Measurements from ENCODE around the gene PKDCC. TPM values are rescaled to one million over a fixed set of nuclear protein-coding genes. Genes with fewer than 3 reads are reported as not detected.

Gene PKDCC
- total RNA-seq, 2 experiments from 2014 or later, result not detected

DNA sequence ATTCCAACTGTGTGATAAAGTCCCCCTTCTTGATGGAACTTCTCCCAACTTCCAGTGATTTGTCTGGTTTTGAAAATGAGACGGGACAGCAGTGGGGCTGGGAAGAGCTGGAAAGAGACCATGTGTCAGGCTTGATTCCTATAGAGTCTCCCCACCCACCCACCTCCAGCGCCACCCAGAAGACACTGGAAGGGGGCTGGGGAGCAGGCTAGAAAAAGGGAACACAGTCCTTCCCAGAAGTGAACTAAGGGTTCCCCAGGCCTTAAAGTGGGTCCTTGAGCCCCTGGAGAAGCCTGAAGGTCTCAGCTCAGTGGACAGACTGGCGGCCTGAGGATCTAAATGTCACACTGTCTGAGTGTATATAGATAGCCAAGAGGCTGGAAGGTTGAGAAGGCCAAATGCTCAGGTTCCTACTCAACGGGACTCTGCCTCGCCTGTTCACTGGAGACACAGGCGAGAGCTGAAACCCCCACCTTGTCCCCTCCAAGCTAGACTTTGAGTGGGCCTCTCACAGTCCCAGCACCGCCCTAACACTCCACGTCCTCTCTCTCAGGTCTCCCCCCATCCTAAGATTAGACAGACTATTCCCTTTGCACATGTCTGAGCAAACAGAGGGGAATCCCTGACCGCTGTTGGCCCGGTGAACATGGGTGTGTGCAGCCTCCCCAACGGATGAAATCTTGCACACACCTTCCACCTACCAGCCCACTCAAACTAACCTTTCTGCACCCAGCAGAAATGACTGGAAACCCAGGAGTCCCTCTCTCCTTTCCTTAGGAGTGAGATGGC, 1.6 kb downstream of the PKDCC start:
- no peak for DNase-seq

DNA sequence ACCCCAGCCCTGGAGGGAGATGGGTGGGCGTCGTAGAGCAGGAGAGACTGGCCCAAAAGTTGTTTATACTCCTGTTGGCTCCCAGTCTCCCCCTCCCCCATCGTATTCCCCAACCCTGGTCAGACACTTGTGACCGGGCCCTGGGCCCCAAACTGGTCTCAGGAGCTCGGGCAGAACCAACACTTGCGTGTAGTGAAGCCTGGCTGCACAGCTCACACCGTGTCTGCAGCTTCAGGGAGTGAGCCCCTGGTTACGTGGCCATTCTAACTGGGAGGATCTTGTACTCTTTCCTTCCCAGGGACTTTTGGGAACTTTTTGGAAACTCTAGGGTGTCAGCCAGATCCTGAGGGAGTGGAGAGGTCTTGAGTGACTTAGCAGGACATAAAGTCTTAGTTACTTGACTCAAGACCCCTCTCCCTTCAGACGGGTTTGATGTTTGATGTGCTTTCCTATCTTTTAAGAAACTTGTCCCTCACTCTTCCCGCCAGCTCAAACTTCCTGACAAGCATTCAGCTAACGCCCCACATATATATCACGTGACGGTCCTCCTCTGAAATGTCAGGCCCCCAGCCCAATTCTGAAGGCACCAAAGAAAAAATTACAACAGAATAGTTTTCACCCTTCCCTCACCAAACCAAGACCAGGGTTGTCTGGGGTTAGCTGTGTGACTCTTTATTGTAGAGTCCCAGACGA, 2.3 kb downstream of the PKDCC start:
- Mint-ChIP-seq H3K27ac (no peak overlapping the region), H3K36me3 (no peaks in the 10 kb centered on the region), H3K4me3 (no peak overlapping the region), H3K9me3 (ENCODE audit: low read depth) (no peaks in the 10 kb centered on the region), H3K4me1 (peaks cover 2% of the 10 kb centered on the region), H3K27me3 (peaks cover 49% of the 10 kb centered on the region)
- DNase-seq (no peak), ATAC-seq (no peak)
- CTCF ChIA-PET, result no interaction called here

More for the DNA sequence above, 1.6 kb downstream of the PKDCC start:
- Mint-ChIP-seq H3K4me3 (no peak overlapping the region), H3K4me1 (peaks cover 2% of the 10 kb centered on the region), H3K27ac (no peak overlapping the region), H3K36me3 (no peaks in the 10 kb centered on the region), H3K27me3 (peaks cover 56% of the 10 kb centered on the region), H3K9me3 (ENCODE audit: low read depth) (no peaks in the 10 kb centered on the region)
- CTCF ChIA-PET, result no interaction called here
- no peak for ATAC-seq

DNA sequence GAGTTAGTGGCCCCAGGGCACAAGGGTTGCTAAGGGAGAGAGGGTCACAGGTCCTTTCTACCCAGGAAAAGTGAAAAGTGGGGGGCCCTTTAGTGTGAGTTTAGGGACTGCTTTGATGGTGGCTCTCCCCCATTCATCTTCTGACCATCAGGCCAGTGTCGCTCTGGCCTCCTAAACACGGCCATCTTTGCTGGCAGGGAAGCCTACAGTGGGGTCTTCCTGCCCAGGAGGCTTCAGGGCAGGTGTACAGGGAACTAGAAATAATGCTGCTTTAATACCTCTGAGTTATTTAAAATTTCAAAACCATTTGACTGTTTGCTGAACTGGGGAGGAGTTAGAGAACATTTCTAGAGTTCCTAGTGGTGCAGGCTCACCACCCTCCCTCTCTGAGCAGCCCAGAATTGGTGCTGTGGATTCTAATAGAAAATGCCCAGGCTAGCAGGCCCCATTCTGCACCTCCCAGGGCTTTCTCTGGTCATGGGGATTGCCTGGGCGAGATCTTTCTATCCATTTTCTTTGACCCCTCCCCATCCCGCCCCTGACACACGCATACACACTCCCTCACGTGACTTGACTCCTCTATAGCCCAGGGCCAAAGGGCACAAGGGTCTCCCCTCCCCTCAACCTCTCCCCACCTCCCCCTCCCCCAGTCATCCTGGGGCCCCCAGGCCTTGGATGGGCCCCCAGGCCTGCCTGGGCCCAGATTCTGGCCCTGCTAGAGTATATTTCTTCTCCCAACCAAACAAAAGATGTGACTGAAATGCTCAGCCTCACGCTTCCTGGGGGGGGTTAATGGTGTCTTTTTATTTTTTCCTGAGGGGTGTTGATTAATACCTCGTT, 3.1 kb downstream of the PKDCC start:
- Mint-ChIP-seq H3K4me3 (no peak overlapping the region), H3K27me3 (peaks cover 42% of the 10 kb centered on the region), H3K36me3 (no peaks in the 10 kb centered on the region), H3K9me3 (ENCODE audit: low read depth) (no peaks in the 10 kb centered on the region), H3K4me1 (peaks cover 2% of the 10 kb centered on the region), H3K27ac (no peak overlapping the region)
- DNase-seq (no peak), ATAC-seq (no peak)
- CTCF ChIA-PET, result no interaction called here

DNA sequence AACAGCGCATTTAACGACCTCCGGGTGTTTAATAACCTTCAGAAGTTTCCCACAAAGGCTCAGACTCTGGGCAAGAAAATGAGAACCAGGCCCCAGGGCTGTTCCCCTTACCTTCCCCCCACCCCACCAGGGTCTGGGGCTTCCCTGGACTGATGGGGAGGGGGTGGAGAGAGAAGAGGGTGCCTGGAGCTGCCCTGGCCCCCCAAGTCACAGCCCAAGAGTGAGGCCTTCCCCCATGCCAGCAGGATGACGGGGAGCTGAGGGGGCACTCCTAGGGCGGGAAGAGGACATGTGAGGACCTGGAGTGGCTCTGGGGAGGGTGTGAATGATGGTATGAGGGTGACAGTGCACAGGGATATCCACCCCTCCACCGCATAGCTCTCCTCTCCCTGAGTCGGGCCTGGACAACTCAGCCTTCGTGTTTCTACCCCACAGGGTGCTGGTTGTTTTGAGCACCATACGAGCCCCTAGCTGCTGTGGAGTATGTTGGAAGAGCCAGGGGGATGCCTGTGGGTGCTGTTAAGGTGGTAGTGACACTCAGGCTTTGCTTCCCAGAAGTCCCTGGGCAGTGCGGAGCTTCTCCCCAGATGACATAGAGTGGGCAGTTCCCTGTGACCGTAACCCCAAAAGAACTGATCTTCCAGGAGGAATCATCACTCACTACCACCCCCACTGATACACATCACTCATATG, 3.9 kb downstream of the PKDCC start:
- H3K27ac Mint-ChIP-seq, result no peak overlapping the region
- ATAC-seq (no peak), DNase-seq (no peak)
- H3K4me3 Mint-ChIP-seq, result no peak overlapping the region
- CTCF ChIA-PET, result no interaction called here
- peaks cover 2% of the 10 kb centered on the region for H3K4me1 Mint-ChIP-seq
- no peaks in the 10 kb centered on the region for H3K36me3 Mint-ChIP-seq
- peaks cover 40% of the 10 kb centered on the region for H3K27me3 Mint-ChIP-seq
- no peaks in the 10 kb centered on the region for H3K9me3 Mint-ChIP-seq (ENCODE audit: low read depth)

DNA sequence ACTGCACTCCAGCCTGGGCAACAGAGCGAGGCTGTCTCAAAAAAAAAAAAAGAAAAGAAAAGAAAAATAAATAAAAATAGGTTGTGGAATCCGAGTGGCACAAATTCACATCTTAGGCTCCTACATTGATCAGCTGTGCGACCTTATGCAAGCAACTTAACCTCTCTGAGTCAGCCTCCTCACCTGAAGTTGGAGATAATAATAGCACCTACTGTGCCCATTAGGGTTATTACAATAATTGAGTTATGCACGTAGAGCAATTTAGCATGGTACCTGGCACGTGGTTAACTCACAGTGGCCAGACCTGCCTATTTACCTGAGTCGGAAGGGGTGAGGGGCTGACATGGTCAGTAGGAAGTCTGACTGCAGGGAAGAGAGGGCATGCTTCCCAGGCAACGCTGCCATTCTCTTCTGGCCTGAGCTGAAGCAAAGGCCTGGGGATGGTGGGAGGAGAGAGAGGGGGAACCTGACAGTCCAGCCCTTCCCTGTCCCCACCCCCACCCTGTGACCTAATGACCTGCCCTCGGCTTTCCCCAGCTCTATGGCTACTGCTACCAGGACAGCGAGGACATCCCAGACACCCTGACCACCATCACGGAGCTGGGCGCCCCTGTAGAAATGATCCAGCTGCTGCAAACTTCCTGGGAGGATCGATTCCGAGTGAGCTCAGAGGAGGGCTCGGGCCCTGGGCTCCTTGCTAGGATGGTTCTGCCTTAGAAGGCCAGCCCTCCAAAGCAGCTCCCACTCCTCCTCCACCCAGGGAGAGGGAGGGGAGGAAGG, 5.1 kb downstream of the PKDCC start:
- CTCF ChIA-PET, result no interaction called here
- no peak overlapping the region for H3K27ac Mint-ChIP-seq
- ATAC-seq (no peak), DNase-seq (no peak)
- no peaks in the 10 kb centered on the region for H3K36me3 Mint-ChIP-seq
- H3K4me3 Mint-ChIP-seq, result no peak overlapping the region
- H3K9me3 Mint-ChIP-seq (ENCODE audit: low read depth), result no peaks in the 10 kb centered on the region
- H3K27me3 Mint-ChIP-seq, result peaks cover 38% of the 10 kb centered on the region
- no peaks in the 10 kb centered on the region for H3K4me1 Mint-ChIP-seq

DNA sequence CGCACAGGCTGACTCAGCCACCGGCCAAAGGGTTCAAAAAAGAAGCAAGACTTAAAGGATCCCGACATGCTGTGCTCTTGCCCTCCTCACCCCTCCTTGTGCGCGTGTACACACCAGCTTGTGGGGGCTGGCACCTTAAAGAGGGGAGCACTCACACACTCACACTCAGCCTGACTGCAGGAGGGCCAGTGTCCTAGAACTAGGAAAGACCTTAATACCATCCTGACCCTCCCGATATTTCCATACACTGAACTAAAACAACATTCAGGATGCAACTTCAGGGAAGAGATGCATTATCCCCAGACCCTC, 5.6 kb downstream of the PKDCC start:
- no peaks in the 10 kb centered on the region for H3K36me3 Mint-ChIP-seq
- no peaks in the 10 kb centered on the region for H3K9me3 Mint-ChIP-seq (ENCODE audit: low read depth)
- H3K27me3 Mint-ChIP-seq, result peaks cover 37% of the 10 kb centered on the region
- DNase-seq (no peak), ATAC-seq (no peak)
- CTCF ChIA-PET, result no interaction called here
- H3K4me1 Mint-ChIP-seq, result no peaks in the 10 kb centered on the region
- H3K4me3 Mint-ChIP-seq, result no peak overlapping the region
- H3K27ac Mint-ChIP-seq, result no peak overlapping the region

DNA sequence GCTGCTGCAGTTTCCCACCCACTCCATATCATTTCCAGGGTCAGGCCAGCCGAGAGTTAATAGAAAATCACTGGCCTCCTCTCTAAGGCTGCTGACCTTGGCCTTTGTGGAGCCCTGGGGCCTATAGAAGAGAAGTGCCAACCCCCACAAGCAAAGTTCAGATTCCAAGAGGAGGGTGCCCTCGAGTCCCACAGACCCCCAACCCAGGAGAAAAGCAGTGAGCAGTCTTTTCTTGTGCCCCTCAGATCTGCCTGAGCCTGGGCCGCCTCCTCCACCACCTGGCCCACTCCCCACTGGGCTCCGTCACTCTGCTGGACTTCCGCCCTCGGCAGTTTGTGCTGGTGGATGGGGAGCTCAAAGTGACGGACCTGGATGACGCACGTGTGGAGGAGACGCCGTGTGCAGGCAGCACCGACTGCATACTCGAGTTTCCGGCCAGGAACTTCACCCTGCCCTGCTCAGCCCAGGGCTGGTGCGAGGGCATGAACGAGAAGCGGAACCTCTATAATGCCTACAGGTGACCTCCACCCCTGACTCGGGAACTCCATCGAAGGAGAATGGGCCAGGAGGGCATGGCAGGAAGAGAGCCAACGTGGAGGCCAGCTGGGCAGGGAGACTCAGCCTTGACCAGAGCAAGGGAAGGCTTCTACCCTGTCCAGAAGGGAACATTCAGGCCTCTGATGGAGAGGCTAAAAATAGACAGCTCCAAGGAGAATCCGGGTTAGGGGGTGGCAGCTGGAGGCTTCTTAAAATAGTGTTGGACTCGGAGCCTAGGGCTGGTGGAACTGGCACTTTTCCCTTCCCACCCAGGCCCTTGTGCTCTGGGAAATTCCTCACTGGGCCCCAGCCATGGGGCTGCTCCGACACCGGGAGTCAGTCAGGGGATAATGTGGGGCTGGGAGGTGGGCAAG, 6.2 kb downstream of the PKDCC start:
- no peak for DNase-seq

DNA sequence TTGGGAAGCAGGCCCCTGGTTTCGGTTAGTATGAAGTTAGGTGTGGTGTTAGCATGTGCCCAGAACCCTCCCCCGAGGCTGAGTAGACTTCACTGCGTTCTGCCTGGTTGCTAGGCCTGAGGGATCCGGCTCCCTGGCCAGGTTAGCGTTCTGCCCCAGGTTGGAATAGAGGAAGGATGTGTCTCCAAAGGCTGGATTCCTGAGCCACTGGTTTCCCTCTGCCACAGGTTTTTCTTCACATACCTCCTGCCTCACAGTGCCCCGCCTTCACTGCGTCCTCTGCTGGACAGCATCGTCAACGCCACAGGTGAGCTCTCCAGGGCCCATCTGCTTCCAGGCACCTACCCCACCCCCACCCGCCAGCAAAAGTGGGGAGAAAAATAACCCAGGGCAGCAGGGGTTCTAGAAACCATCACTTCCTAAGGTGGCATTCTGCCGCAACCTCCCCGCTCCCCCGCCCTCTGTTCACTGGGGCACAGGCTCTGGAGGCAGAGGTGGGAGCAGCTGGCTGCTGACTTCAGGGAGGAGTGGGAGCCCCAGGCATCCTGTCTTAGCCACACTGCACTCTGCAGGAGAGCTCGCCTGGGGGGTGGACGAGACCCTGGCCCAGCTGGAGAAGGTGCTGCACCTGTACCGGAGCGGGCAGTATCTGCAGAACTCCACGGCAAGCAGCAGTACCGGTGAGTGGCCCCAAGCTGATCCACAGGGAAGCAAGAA, 7.1 kb downstream of the PKDCC start:
- ATAC-seq (no peak), DNase-seq (no peak)
- H3K9me3 Mint-ChIP-seq (ENCODE audit: low read depth), result no peaks in the 10 kb centered on the region
- H3K27me3 Mint-ChIP-seq, result peaks cover 23% of the 10 kb centered on the region
- CTCF ChIA-PET, result no interaction called here
- no peaks in the 10 kb centered on the region for H3K36me3 Mint-ChIP-seq
- no peak overlapping the region for H3K4me3 Mint-ChIP-seq
- H3K4me1 Mint-ChIP-seq, result no peaks in the 10 kb centered on the region
- no peak overlapping the region for H3K27ac Mint-ChIP-seq

More for the DNA sequence above, 6.2 kb downstream of the PKDCC start:
- Mint-ChIP-seq H3K27me3 (peaks cover 31% of the 10 kb centered on the region), H3K4me1 (no peaks in the 10 kb centered on the region), H3K27ac (no peak overlapping the region), H3K36me3 (no peaks in the 10 kb centered on the region), H3K4me3 (no peak overlapping the region), H3K9me3 (ENCODE audit: low read depth) (no peaks in the 10 kb centered on the region)
- CTCF ChIA-PET, result no interaction called here
- no peak for ATAC-seq

DNA sequence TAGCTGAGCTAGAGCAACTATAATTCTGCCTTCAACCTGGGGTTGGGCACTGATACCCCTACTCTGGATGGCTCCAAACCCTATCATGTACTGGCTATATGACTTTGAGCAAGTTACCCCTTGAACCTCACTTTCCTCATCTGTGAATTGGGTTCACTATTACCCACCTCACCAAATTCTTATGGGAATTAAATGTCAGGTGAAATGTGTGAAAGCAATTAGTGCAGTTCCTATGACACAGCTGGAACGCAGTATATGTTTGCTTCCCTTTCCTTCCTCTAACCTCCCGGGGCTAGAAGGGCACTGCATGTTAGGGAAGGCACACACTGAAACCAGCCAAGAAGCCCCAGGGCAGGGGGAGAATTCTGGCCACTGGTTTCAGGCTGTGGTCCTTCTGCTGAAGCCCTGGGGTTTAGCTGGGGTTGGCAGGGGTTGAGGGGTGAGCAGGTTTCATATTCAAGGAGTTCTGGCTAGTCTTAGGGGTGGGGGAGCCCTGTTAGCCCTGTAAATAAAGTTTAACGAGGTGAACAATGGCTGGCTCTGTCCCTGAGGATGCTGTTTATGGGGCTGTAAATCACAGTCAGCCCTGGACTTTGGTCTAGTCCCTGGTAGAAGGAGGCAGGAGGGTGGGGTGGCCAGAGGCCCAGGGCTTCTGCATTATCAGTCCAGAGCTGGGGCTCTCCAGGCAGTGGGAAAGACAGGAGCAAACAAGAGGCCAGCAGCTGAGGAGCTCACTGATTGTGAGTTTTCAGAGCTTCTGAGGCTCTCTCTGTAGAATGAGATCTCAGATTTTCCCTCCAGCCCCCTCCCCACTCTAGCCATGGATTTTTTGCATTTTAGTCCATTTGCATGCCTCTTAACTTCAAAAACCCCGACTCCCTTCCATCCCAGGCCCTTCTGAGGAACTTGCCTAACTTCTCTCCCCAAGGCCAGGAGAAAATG, 8.0 kb downstream of the PKDCC start:
- Mint-ChIP-seq H3K27ac (no peak overlapping the region), H3K9me3 (ENCODE audit: low read depth) (no peaks in the 10 kb centered on the region), H3K27me3 (peaks cover 17% of the 10 kb centered on the region), H3K36me3 (no peaks in the 10 kb centered on the region), H3K4me3 (no peak overlapping the region), H3K4me1 (no peaks in the 10 kb centered on the region)
- no peak for ATAC-seq
- no peak for DNase-seq
- CTCF ChIA-PET, result no interaction called here

DNA sequence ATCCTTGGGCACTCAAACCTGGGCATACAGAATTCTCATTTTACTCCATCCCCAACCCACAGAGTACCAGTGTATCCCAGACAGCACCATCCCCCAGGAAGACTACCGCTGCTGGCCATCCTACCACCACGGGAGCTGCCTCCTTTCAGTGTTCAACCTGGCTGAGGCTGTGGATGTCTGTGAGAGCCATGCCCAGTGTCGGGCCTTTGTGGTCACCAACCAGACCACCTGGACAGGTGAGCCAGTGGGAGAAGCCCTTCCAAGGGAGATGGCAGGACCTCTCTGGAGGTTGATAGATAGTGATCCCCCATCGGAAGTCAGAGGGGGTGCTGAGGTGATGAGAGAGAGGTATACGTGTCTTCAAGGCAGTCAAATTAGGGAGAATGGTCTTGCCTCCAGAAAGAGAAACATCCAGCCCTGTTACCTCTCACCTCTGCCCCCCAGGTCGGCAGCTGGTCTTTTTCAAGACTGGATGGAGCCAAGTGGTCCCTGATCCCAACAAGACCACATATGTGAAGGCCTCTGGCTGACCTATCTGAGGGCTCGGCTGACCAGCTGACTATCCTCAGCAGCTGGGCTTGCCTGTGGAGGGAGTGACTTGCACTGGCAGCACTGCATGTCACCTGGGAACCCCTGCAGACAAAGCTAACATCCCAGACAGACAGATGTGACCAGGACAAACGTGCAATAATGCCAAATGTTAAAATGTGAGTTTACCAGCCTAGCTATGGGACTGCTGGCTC, 9.5 kb downstream of the PKDCC start:
- no peaks in the 10 kb centered on the region for H3K36me3 Mint-ChIP-seq
- no peaks in the 10 kb centered on the region for H3K9me3 Mint-ChIP-seq (ENCODE audit: low read depth)

More for the DNA sequence above, 9.5 kb downstream of the PKDCC start:
- CTCF ChIA-PET, result no interaction called here
- H3K27ac Mint-ChIP-seq, result no peak overlapping the region
- ATAC-seq, result peak; percentile 6
- DNase-seq, result no peak
- H3K27me3 Mint-ChIP-seq, result peaks cover 11% of the 10 kb centered on the region
- H3K4me3 Mint-ChIP-seq, result no peak overlapping the region
- H3K4me1 Mint-ChIP-seq, result no peaks in the 10 kb centered on the region
